A673 (cell line): ENCODE measurements around the gene CLEC10A. TPM values are rescaled to one million over a fixed set of nuclear protein-coding genes. Genes with fewer than 3 reads are reported as not detected.

ENCODE experiments used
- BruUV-seq: library from RNA; stranded (reverse); fragments of 400-500 nt; replicated peaks from 2 replicates; lab custom pipeline; 2021; lab: Mats Ljungman, UMichigan
- CTCF ChIA-PET: fragments of 300-600 bp; sonication (Branson Sonifier 250); formaldehyde crosslinking; loops from one replicate; lab custom pipeline; 2022; ENCODE audit warnings: antibody characterized with exemption; lab: Charles Lee
- POLR2A ChIA-PET: fragments of 300-600 bp; sonication (Branson Sonifier 250); formaldehyde crosslinking; loops from one replicate; lab custom pipeline; 2022; ENCODE audit warnings: antibody characterized with exemption; ENCODE audit not compliant: low non-redundant PET; lab: Charles Lee
- DNase-seq: peaks from one replicate; pipeline ENCODE4 v3.0.0-alpha.2; 2015; ENCODE audit warnings: low spot score
- H3K27ac ChIP-seq: fragments of 200-600 bp; sonication (generic); 2 replicates; pipeline ENCODE4 v1.5.1; 2016; ENCODE audit warnings: mixed run types, low read depth, mild to moderate bottlenecking, mixed read lengths, antibody characterized with exemption, low read length; ENCODE audit not compliant: poor library complexity, severe bottlenecking
- H3K27me3 ChIP-seq: fragments of 200-600 bp; sonication (generic); replicated peaks from 2 replicates; pipeline ENCODE4 v1.6.1; 2017; ENCODE audit warnings: mixed run types, low read depth, mild to moderate bottlenecking, mixed read lengths, antibody characterized with exemption, low read length; ENCODE audit not compliant: insufficient read depth, poor library complexity
- H3K36me3 ChIP-seq: fragments of 200-600 bp; sonication (generic); 2 replicates; pipeline ENCODE4 v1.6.1; 2016; ENCODE audit warnings: mixed run types, mild to moderate bottlenecking, mixed read lengths, antibody characterized with exemption, low read length; ENCODE audit not compliant: insufficient read depth, poor library complexity, severe bottlenecking
- H3K4me1 ChIP-seq: fragments of 200-600 bp; sonication (generic); 2 replicates; pipeline ENCODE4 v1.6.1; 2017; ENCODE audit warnings: mixed run types, mild to moderate bottlenecking, mixed read lengths, antibody characterized with exemption, low read length; ENCODE audit not compliant: insufficient read depth, poor library complexity, severe bottlenecking
- H3K4me3 ChIP-seq: fragments of 200-600 bp; sonication (generic); 2 replicates; pipeline ENCODE4 v1.5.1; 2016; ENCODE audit warnings: low read depth, mixed run types, mild to moderate bottlenecking, mixed read lengths, low read length; ENCODE audit not compliant: poor library complexity, severe bottlenecking
- H3K9me3 ChIP-seq: fragments of 200-600 bp; sonication (generic); 2 replicates; pipeline ENCODE4 v1.6.1; 2016; ENCODE audit warnings: mixed run types, low read depth, mild to moderate bottlenecking, mixed read lengths, antibody characterized with exemption, low read length; ENCODE audit not compliant: poor library complexity, severe bottlenecking
- CTCF ChIP-seq: fragments of 300-800, 200-600 bp; sonication (generic); conservative IDR thresholded peaks from 2 replicates; pipeline ENCODE4 v1.5.1; 2017; ENCODE audit warnings: low read depth, mild to moderate bottlenecking, antibody characterized with exemption, low read length, moderate library complexity, mixed read lengths
- EZH2 ChIP-seq: fragments of 200-600 bp; sonication (generic); IDR thresholded peaks from 2 replicates; pipeline ENCODE4 v1.6.1; 2017; ENCODE audit warnings: borderline replicate concordance, low read depth, mild to moderate bottlenecking, mixed read lengths, antibody characterized with exemption, low read length; ENCODE audit not compliant: poor library complexity, severe bottlenecking
- intact Hi-C: fragments of 100-400 bp; cut with micrococcal nuclease; formaldehyde crosslinking; loops from one replicate; pipeline ENCODE4 v1.10.0; 2022; ENCODE audit not compliant: unreplicated experiment
- total RNA-seq: library from RNA; stranded (reverse); gene quantifications from 2 replicates; pipeline ENCODE4 v1.2.3, GENCODE V29; 2021

The CLEC10A gene
- total RNA-seq, 1 experiment from 2014 or later: not detected

- peak; percentile 53 for DNase-seq
- no peak overlapping the region for H3K27ac ChIP-seq
- H3K4me1 ChIP-seq: no peaks in the 10 kb centered on the region
- H3K27me3 ChIP-seq: no peaks in the 10 kb centered on the region
- H3K36me3 ChIP-seq: no peaks in the 10 kb centered on the region
- H3K9me3 ChIP-seq: no peaks in the 10 kb centered on the region
- ChIA-PET POLR2A (interaction anchor here (0.5 kb wide), 1 partner anchor 184 kb away, joined by 3 read pairs; no protein-coding TSS in a partner anchor), CTCF (interaction anchor here (0.7 kb wide), 1 partner anchor 264 kb away, joined by 4 read pairs; no protein-coding TSS in a partner anchor)
- intact Hi-C loops: no loop called here
- no peak overlapping the region for H3K4me3 ChIP-seq
- no TSS peak for BruUV-seq
- TF ChIP-seq EZH2: no peak
- TF ChIP-seq CTCF: no peak
Measured at GRCh38 chr17:7111784-7112509, 31.9 kb upstream of the CLEC10A start.

- Histone ChIP-seq H3K4me3 (no peak overlapping the region), H3K36me3 (no peaks in the 10 kb centered on the region), H3K9me3 (no peaks in the 10 kb centered on the region), H3K27me3 (no peaks in the 10 kb centered on the region), H3K27ac (no peak overlapping the region), H3K4me1 (no peaks in the 10 kb centered on the region)
- no TSS peak for BruUV-seq
- DNase-seq: no peak
- intact Hi-C loops: no loop called here
- ChIA-PET CTCF (no interaction called here), POLR2A (no interaction called here)
- TF ChIP-seq CTCF (no peak), EZH2 (no peak)
Measured at GRCh38 chr17:7110617-7111306, 30.7 kb upstream of the CLEC10A start.

GRCh38 chr17:7109461-7110322, 29.6 kb upstream of the CLEC10A start:
- Histone ChIP-seq H3K4me3 (no peak overlapping the region), H3K36me3 (no peaks in the 10 kb centered on the region), H3K27me3 (no peaks in the 10 kb centered on the region), H3K4me1 (no peaks in the 10 kb centered on the region), H3K9me3 (no peaks in the 10 kb centered on the region), H3K27ac (no peak overlapping the region)
- no peak for DNase-seq
- no TSS peak for BruUV-seq
- CTCF ChIA-PET: no interaction called here
- POLR2A ChIA-PET: no interaction called here
- TF ChIP-seq EZH2 (no peak), CTCF (no peak)
- intact Hi-C loops: no loop called here
